SK-N-MC (cell line): ENCODE data around the gene NOX5.

Experiments
- EZH2 ChIP-seq: fragments of 200-600 bp; sonication (generic); IDR thresholded peaks from one replicate; pipeline ENCODE4 v1.6.1; 2017; ENCODE audit warnings: antibody characterized with exemption
- FOXP2 ChIP-seq: optimal IDR thresholded peaks from 2 replicates; pipeline ENCODE3; 2011; ENCODE audit warnings: mild to moderate bottlenecking, moderate library complexity; ENCODE audit not compliant: insufficient read depth; ENCODE audit errors: extremely low read length, control extremely low read depth
- POLR2AphosphoS5 ChIP-seq: IDR thresholded peaks from 2 replicates; pipeline ENCODE4 v1.6.1; 2012; ENCODE audit warnings: mild to moderate bottlenecking, low read depth, low read length, borderline replicate concordance

GRCh38 chr15:69000725-69001503, 13.6 kb upstream of the NOX5 start:
- TF ChIP-seq EZH2 (no peak), POLR2AphosphoS5 (no peak), FOXP2 (no peak)
